IgD-negative memory B cell (primary cell): Measurements from ENCODE around the gene RAB10. TPM values are rescaled to one million over a fixed set of nuclear protein-coding genes. Genes with fewer than 3 reads are reported as not detected.
"Not testable (repeated sequence)": the region's sequence is repeated elsewhere in the genome, so short reads cannot be mapped to it uniquely, and the experiment has no call there.

Source experiments
- H3K27ac Mint-ChIP-seq, 3 donors: one replicate each; pipeline ENCODE4 v1.8.0; 2020 to 2022; ENCODE audit warnings: mild to moderate bottlenecking in 3 of 3, mixed read lengths in 3 of 3, moderate library complexity in 1 of 3
- H3K27me3 Mint-ChIP-seq: one replicate; pipeline ENCODE4 v1.8.0; 2021; ENCODE audit warnings: mixed read lengths
- H3K36me3 Mint-ChIP-seq: one replicate; pipeline ENCODE4 v1.8.0; 2020; ENCODE audit warnings: mild to moderate bottlenecking, mixed read lengths
- H3K4me1 Mint-ChIP-seq, 3 donors: one replicate each; pipeline ENCODE4 v1.8.0; 2020 to 2022; ENCODE audit warnings: mixed read lengths in 3 of 3, mild to moderate bottlenecking in 1 of 3
- H3K4me3 Mint-ChIP-seq, 4 donors: one replicate each; pipeline ENCODE4 v1.8.0; 2020 to 2022; ENCODE audit warnings: mild to moderate bottlenecking in 4 of 4, mixed read lengths in 4 of 4, moderate library complexity in 3 of 4
- H3K9me3 Mint-ChIP-seq, 3 donors: one replicate each; pipeline ENCODE4 v1.8.0; 2020 to 2021; ENCODE audit warnings: mixed read lengths in 3 of 3, mild to moderate bottlenecking in 1 of 3
- polyA plus RNA-seq: library from polyadenylated mRNA; unstranded; fragments of 300-500 nt; fragmentation: Illumina TruSeq; gene quantifications from one replicate; pipeline ENCODE4 v1.2.3, GENCODE V29; 2021

RAB10 gene
- polyA plus RNA-seq: 86.1 TPM

DNA sequence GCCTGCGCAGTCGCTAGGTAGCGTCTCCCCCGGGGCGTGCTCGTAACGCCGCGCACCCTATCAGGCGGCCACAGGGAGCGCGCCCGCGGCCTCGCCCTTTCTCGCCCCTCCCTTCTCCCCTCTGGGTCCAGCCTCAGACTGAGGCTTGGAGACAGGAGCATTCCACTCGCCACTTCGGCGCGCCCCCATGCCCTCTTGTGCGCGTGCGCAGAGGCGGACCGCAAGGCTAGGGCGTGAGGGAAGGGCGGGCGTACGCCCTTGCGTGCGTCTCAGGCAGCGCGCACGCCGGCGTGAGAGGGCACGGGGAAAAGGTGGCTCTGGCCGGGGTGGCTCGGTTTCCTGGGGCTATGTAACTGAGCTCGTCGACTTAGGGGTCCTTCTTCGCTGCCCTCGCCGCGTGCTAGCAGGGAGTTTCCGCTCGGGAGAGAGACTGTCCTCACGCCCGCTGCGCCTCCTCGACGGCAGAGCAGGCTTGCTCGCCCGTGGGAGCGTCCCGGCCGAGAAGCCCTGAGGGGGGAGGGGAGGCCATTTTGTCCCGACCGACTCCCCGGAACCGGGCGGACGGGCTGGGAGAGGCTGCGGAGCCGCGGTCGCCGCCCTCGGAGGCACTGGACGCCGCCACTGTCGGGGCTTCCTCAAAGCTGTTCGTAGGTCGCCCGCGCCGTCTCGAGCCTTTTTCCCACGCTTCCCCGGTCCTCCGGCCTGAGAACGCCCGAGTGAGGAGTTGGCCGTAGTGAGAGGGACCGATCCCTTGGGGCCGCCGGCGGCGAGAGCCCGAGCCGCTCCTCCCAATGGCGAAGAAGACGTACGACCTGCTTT is at the start of gene RAB10:
RAB10 (plus strand) TSS at position 267 of the 819 bp plus-strand sequence; CDS start at position 792, 525 bp downstream.
- Mint-ChIP-seq H3K4me3 (peak within 1 kb of the TSS; percentile 83 to 99 (median 96)), H3K4me1 (peaks cover 5 to 28% (median 25%) of the 10 kb centered on the region in 3 donors), H3K27ac (peak within 1 kb of the TSS; percentile 79 to 97 (median 82)), H3K36me3 (peaks cover 4% of the 10 kb centered on the region), H3K27me3 (no peaks in the 10 kb centered on the region), H3K9me3 (no peaks in the 10 kb centered on the region)

DNA sequence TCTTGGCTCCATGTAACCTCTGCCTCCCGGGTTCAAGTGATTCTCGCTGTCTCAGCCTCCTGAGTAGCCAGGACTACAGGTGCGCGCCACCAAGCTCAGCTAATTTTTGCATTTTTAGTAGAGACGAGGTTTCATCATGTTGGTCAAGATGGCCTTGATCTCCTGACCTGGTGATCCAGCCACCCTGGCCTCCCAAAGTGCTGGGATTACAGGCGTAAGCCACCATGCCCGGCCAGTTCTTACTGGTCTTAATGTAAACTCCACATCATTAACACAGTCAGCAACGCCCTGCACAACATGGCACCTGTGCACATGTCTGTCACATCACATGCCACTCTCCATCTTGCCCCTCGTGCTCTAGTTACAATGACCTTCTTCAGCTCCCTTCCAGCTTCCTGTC is 45.8 kb upstream of the RAB10 start:
- H3K27ac Mint-ChIP-seq: no peak overlapping the region
- peaks cover 2% of the 10 kb centered on the region for H3K36me3 Mint-ChIP-seq
- H3K9me3 Mint-ChIP-seq: no peaks in the 10 kb centered on the region
- H3K4me1 Mint-ChIP-seq: peaks cover 2 to 8% (median 3%) of the 10 kb centered on the region in 3 donors
- no peak overlapping the region for H3K4me3 Mint-ChIP-seq
- no peaks in the 10 kb centered on the region for H3K27me3 Mint-ChIP-seq

DNA sequence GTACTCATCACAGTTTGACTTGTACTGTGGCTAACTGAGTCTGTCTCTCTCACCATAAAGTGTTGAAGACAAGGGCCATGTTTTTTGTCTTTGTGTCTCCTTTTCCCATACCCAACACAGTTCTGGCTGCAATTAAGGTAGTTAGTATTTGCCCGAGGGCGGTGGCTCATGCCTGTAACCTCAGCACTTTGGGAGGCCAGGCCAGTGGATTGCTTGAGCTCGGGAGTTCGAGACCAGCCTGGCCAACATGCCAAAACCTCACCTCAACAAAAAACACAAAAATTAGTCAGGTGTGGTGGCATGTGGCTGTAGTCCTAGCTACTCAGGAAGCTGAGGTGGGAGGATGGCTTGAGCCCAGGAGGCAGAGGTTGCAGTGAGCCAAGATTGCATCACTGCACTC is 44.7 kb upstream of the RAB10 start:
- peaks cover 2% of the 10 kb centered on the region for H3K36me3 Mint-ChIP-seq
- H3K4me1 Mint-ChIP-seq: peaks cover 0 to 8% (median 3%) of the 10 kb centered on the region in 3 donors
- no peak overlapping the region for H3K4me3 Mint-ChIP-seq
- no peaks in the 10 kb centered on the region for H3K27me3 Mint-ChIP-seq
- no peaks in the 10 kb centered on the region for H3K9me3 Mint-ChIP-seq
- no peak overlapping the region for H3K27ac Mint-ChIP-seq

DNA sequence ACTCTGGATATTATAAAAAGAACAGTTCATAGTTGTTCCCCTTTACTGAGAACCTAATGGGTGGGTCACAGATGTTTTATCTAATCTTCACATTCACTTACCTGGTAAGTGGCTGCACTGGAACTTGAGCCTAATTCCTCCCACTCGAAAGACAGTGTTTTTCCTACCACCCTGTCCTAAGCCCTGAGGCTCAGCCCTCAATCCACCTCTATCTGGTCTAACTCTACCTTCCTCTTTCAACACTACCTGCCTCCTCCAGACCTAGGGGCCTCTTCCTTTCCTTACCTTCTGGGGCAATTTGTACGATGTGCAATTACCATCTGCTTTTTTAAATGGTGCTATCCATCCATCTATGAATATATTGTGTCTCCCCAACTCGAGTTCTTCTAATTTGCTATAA is 41.9 kb upstream of the RAB10 start:
- no peak overlapping the region for H3K27ac Mint-ChIP-seq
- H3K4me3 Mint-ChIP-seq: no peak overlapping the region
- H3K27me3 Mint-ChIP-seq: peaks cover 1% of the 10 kb centered on the region
- H3K4me1 Mint-ChIP-seq: peaks cover 0 to 8% (median 3%) of the 10 kb centered on the region in 3 donors
- no peaks in the 10 kb centered on the region for H3K36me3 Mint-ChIP-seq
- no peaks in the 10 kb centered on the region for H3K9me3 Mint-ChIP-seq

DNA sequence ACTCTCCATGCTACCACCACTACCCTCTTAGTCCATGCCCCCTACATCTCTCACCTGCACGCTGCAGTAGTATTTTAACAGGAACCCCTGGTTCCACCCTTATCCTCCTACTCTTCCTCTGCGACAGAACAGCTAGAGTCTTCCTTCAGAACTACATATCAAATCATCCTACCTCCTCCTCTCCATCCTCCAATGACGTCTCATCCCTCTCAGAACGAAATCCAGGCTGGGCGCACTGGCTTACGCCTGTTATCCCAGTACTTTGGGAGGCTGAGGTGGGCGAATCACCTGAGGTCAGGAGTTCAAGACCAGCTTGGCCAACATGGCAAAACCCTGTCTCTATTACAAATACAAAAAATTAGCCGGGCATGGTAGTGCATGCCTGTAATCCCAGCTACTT is 41.3 kb upstream of the RAB10 start:
- H3K36me3 Mint-ChIP-seq: no peaks in the 10 kb centered on the region
- no peaks in the 10 kb centered on the region for H3K9me3 Mint-ChIP-seq
- peaks cover 0 to 8% (median 3%) of the 10 kb centered on the region in 3 donors for H3K4me1 Mint-ChIP-seq
- no peak overlapping the region for H3K4me3 Mint-ChIP-seq
- H3K27ac Mint-ChIP-seq: no peak overlapping the region
- H3K27me3 Mint-ChIP-seq: peaks cover 1% of the 10 kb centered on the region

DNA sequence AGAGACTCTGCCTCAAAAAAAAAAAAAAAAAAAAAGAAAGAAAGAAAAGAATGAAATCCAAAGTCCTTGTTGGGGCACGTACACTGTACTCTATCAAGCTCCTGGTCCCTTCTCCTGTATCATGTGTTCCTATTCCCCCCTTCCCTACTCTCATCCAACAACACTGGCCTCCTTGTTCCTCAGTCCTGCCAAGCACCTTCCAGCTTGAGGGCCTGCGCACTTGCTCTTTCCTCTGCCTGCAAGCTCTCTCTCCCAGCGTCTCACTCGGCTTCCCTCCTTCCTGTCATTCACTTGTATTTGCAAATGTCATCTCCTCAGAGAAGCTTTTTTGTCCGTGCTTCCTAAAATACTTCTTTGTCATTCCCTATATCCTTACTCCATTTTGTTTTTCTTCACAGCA is 40.8 kb upstream of the RAB10 start:
- Mint-ChIP-seq H3K27ac (no peak overlapping the region), H3K4me3 (no peak overlapping the region), H3K9me3 (no peaks in the 10 kb centered on the region)

DNA sequence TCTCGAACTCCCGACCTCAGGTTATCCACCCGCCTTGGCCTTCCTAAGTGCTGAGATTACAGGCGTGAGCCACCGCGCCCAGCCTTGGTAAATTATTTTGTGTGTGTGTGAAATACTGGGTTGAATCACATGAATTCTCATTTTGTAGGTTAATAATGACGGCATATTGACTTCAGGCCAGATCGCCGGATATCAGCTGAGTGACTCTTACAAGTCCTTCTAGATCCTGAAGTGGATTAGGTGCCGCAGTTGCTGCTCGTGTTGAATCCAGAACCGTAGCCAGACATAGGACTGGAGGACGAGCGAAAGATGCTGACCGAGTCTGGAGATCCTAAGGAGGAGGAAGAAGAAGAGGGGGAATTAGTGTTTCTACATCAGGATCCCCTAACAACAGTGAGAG is 39.4 kb upstream of the RAB10 start:
- Mint-ChIP-seq H3K27ac (no peak overlapping the region), H3K4me3 (no peak overlapping the region), H3K4me1 (peaks cover 0 to 8% (median 2%) of the 10 kb centered on the region in 3 donors)

More for the DNA sequence above, 40.8 kb upstream of the RAB10 start:
- H3K36me3 Mint-ChIP-seq: no peaks in the 10 kb centered on the region
- peaks cover 1% of the 10 kb centered on the region for H3K27me3 Mint-ChIP-seq
- H3K4me1 Mint-ChIP-seq: peaks cover 0 to 8% (median 3%) of the 10 kb centered on the region in 3 donors

DNA sequence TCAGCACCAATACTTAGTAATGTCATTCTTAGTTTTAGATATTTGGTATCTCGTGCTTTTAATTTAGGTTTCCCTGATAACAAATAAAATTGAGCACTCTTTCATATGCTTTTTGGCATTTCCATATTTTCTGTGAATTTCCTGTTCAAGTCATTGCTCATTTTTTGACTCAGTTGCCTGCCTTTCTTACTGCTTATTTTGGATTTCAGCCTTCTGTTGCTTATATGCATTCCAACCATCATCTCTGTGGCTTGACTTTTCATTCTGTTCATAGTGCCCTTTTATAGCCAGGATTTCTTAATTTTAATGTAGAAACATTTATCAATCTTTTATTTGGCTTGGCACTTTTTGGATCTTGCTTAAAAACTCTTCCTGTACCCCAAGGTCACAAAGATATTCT is 37.0 kb upstream of the RAB10 start:
- Mint-ChIP-seq H3K27ac (no peak overlapping the region), H3K27me3 (peaks cover 1% of the 10 kb centered on the region), H3K9me3 (no peaks in the 10 kb centered on the region)

More for the DNA sequence above, 39.4 kb upstream of the RAB10 start:
- no peaks in the 10 kb centered on the region for H3K9me3 Mint-ChIP-seq
- peaks cover 1% of the 10 kb centered on the region for H3K27me3 Mint-ChIP-seq
- H3K36me3 Mint-ChIP-seq: no peaks in the 10 kb centered on the region

DNA sequence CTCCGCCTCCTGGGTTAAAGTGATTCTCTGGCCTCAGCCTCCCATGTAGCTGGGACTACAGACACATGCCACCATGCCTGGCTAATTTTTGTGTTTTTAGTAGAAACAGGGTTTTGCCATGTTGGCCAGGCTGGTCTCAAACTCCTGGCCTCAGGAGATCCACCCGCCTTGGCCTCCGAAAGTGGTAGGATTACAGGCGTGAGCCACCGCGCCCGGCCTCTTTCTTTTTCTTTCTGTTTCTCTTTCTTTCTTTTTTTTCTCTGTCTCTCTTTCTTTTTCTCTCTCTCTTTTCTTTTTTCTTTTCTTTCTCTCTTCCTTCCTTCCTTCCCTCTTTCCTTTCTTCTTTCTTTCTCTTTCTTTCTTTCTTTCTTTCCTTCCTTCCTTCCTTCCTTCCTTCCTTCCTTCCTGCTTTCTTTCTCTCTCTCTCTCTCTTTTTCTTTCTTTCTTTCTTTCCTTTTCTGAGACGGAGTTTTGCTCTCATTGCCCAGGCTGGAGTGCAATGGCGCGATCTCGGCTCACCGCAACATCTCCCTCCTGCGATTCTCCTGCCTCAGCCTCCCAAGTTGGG is 35.0 kb upstream of the RAB10 start:
- H3K27ac Mint-ChIP-seq, H3K27me3 Mint-ChIP-seq, H3K36me3 Mint-ChIP-seq, H3K4me1 Mint-ChIP-seq, H3K4me3 Mint-ChIP-seq, H3K9me3 Mint-ChIP-seq: not testable (repeated sequence)

More for the DNA sequence above, 37.0 kb upstream of the RAB10 start:
- Mint-ChIP-seq H3K36me3 (no peaks in the 10 kb centered on the region), H3K4me1 (peaks cover 0 to 6% (median 0%) of the 10 kb centered on the region in 3 donors), H3K4me3 (no peak overlapping the region)

DNA sequence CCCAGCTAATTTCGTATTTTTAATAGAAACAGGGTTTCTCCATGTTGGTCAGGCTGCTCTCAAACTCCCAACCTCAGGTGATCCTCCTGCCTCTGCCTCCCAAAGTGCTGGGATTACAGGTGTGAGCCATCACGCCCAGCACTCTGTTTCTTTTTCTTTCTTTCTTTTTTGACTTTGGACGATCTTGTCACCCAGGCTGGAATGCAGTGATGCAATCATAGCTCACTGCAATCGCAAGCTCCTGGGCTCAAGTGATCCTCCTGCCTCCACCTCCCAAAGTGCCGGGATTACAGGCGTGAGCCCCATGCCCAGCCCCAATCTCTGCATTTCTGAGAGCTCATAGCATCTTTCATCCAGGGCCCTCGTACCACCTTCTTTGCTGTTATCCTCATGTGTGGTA is 34.5 kb upstream of the RAB10 start:
- not testable (repeated sequence) for H3K36me3 Mint-ChIP-seq, H3K4me3 Mint-ChIP-seq, H3K4me1 Mint-ChIP-seq, H3K9me3 Mint-ChIP-seq, H3K27me3 Mint-ChIP-seq, H3K27ac Mint-ChIP-seq

DNA sequence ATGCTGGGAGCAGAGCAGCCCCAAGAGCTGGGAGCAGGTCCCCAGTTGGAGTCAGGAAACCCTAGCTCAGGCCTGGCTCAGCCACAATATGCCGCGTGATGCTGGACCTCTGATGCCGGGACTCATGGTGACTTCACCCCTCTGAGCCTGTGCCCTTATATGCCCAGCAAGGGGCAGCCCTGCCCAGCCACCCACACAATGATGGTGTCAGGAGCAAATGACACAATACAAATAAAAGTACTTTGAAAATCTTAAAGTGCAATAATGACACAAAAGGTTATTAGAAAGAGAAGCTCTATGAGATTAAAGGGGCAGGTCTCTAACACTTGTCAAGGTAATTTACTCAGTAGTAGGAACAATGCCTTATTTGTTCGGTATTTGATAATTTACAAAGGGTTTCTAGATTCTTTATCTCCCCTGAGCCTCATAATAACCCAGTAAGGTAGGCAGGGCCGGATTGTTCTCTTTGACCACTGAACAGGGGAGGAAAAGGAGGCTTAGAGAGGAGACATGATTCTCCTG is 33.3 kb upstream of the RAB10 start:
- peaks cover 0 to 2% (median 0%) of the 10 kb centered on the region in 3 donors for H3K4me1 Mint-ChIP-seq
- no peak overlapping the region for H3K27ac Mint-ChIP-seq
- H3K9me3 Mint-ChIP-seq: no peaks in the 10 kb centered on the region
- H3K27me3 Mint-ChIP-seq: no peaks in the 10 kb centered on the region
- peaks cover 2% of the 10 kb centered on the region for H3K36me3 Mint-ChIP-seq
- H3K4me3 Mint-ChIP-seq: no peak overlapping the region

DNA sequence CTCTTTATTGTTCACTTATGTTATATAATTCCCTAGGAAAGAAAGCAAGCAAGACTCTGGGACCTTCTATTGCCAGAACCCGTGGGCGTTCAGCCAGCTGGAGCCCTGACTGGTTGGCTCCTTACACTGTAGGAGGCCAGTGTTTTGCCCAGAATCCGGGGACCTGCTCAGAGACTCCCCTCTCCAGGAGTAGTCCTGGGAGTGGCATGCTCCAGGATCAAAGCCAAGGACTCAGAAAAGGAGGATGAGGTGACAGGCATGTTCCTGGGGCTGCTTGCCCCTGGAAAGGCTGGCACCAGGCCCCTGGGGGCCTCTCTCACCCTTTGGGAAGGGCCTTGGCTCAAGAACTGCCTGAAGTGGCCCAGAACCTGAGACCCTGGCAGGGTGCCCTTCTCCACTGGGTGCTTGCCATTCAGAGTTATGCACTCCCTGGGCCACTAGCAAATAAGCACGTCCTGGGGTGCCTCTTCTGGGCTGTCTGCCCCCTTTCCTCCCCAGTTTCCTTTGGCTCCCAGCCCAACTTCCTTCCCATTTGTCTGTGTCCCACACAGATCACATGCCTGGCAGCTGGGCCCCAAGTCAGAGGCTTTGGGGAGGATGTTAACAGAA is 32.0 kb upstream of the RAB10 start:
- Mint-ChIP-seq H3K27ac (no peak overlapping the region), H3K4me3 (no peak overlapping the region), H3K9me3 (no peaks in the 10 kb centered on the region), H3K27me3 (no peaks in the 10 kb centered on the region), H3K4me1 (peaks cover 0 to 2% (median 0%) of the 10 kb centered on the region in 3 donors), H3K36me3 (peaks cover 2% of the 10 kb centered on the region)

DNA sequence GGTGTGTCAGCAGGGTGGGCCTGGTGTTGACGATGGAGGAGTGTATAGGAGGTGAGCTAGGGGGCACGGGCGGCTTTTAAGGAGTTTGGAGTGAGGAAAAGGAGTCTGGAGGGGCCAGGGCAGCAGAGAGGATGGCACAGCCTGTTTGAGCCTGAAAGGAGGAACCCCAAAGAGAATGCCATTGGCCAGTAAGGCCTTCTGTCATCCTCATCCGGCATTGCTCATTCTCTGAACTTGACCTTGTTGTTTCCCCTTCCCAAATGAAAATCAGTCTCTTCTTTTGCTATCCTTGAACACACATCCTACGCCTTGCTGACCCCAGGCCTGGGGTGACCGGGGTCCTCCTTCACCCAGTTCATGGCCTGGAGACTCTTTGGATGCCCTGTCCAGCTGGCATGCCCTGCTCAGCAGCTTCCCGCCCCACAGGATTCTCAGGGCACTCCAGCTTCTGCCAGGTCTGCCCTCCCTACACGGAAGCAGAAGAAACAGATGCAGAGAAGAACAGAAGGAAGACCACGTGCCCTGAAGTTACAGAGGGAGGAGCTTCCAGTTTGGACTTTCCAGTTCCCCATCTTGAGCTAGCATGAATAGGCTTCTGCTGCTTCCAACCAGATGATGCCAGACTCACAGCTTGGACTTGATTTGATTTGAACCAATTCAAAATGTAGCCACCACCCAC is 31.1 kb upstream of the RAB10 start:
- H3K27me3 Mint-ChIP-seq: no peaks in the 10 kb centered on the region
- H3K36me3 Mint-ChIP-seq: peaks cover 2% of the 10 kb centered on the region
- no peak overlapping the region for H3K27ac Mint-ChIP-seq
- peaks cover 0 to 2% (median 0%) of the 10 kb centered on the region in 3 donors for H3K4me1 Mint-ChIP-seq
- no peaks in the 10 kb centered on the region for H3K9me3 Mint-ChIP-seq
- H3K4me3 Mint-ChIP-seq: no peak overlapping the region

DNA sequence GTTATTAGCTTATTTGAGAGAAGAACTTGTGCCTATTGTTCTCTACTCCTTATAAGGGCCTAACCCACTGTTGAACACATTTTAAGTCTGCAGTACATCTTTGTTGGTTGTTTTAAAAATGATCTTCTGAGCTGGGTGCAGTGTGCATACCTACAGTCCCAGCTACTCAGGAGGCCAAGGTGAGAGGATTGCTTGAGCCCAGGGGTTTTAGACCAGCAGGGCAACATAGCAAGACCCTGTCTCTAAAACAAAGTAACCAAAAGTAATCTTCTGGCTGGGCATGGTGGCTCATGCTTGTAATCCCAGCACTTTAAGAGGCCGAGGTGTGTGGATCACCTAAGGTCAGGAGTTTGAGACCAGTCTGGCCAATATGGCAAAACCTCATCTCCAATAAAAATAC is 25.8 kb upstream of the RAB10 start:
- peaks cover 0 to 1% (median 0%) of the 10 kb centered on the region in 3 donors for H3K4me1 Mint-ChIP-seq
- peaks cover 1% of the 10 kb centered on the region for H3K27me3 Mint-ChIP-seq
- H3K36me3 Mint-ChIP-seq: no peaks in the 10 kb centered on the region
- H3K9me3 Mint-ChIP-seq: peaks cover 3 to 7% (median 4%) of the 10 kb centered on the region in 3 donors
- H3K4me3 Mint-ChIP-seq: no peak overlapping the region
- H3K27ac Mint-ChIP-seq: no peak overlapping the region
